ENCODE measurements around the gene NELFCD.

NELFCD gene

GRCh38 chr20:59015411-59015810 is 34.4 kb downstream of the NELFCD start:
- no peak for DNase-seq (ENCODE audit: low read depth)
- no peak overlapping the region for H3K4me3 ChIP-seq (ENCODE audit: low read length)
- TF ChIP-seq CTCF (conservative IDR thresholded peaks at IDR 0.05; ENCODE audit: low read depth, low read length): no peak

- DNase-seq (ENCODE audit: low read depth): no peak
- TF ChIP-seq CTCF (conservative IDR thresholded peaks at IDR 0.05; ENCODE audit: low read depth, low read length): no peak
These were observed 35.0 kb downstream of the NELFCD start for GRCh38 chr20:59015812-59016711.

GRCh38 chr20:59016795-59017492 is 35.9 kb downstream of the NELFCD start:
- no peak for TF ChIP-seq CTCF (conservative IDR thresholded peaks at IDR 0.05; ENCODE audit: low read depth, low read length)
- H3K4me3 ChIP-seq (ENCODE audit: low read length): no peak overlapping the region
- no peak for DNase-seq (ENCODE audit: low read depth)

More at GRCh38 chr20:59015812-59016711, 35.0 kb downstream of the NELFCD start:
- no peak overlapping the region for H3K4me3 ChIP-seq (ENCODE audit: low read length)

GRCh38 chr20:59017493-59018231 is 36.6 kb downstream of the NELFCD start:
- no peak for DNase-seq (ENCODE audit: low read depth)
- no peak for TF ChIP-seq CTCF (conservative IDR thresholded peaks at IDR 0.05; ENCODE audit: low read depth, low read length)
- no peak overlapping the region for H3K4me3 ChIP-seq (ENCODE audit: low read length)

GRCh38 chr20:59018817-59019216 is 37.8 kb downstream of the NELFCD start:
- DNase-seq (ENCODE audit: low read depth): no peak
- TF ChIP-seq CTCF (conservative IDR thresholded peaks at IDR 0.05; ENCODE audit: low read depth, low read length): no peak
- H3K4me3 ChIP-seq (ENCODE audit: low read length): no peak overlapping the region

- no peak for DNase-seq (ENCODE audit: low read depth)
- TF ChIP-seq CTCF (conservative IDR thresholded peaks at IDR 0.05; ENCODE audit: low read depth, low read length): no peak
- no peak within 1 kb of the TSS for H3K4me3 ChIP-seq (ENCODE audit: low read length)
These were observed 38.2 kb downstream of the NELFCD start, which contains the start of gene TUBB1 for GRCh38 chr20:59019217-59019616. TSS of gene TUBB1 (plus strand) at chr20:59019429. CDS start at chr20:59019523, 94 bp downstream.

Measured in retinal pigment epithelial cell (primary cell).